Body of pancreas (tissue), 4 donors: ENCODE measurements around the gene ASB10.

Source experiments
- POLR2A ChIP-seq, 3 donors: fragments of 450-650 bp; IDR thresholded peaks; one replicate each; pipeline ENCODE4 v1.6.1; 2016; ENCODE audit warnings: antibody characterized with exemption in 3 of 3, mild to moderate bottlenecking in 2 of 3
- TF ChIP-seq, protein P1 (sequence below), 7 experiments: fragments of 450-650 bp in 4 of 7; fragments of 200-600 bp in 3 of 7; sonication (generic) in 3 of 7; IDR thresholded peaks; one replicate each; pipeline ENCODE4 v1.5.1; 2016 to 2019; ENCODE audit warnings: antibody characterized with exemption in 7 of 7

DNA sequence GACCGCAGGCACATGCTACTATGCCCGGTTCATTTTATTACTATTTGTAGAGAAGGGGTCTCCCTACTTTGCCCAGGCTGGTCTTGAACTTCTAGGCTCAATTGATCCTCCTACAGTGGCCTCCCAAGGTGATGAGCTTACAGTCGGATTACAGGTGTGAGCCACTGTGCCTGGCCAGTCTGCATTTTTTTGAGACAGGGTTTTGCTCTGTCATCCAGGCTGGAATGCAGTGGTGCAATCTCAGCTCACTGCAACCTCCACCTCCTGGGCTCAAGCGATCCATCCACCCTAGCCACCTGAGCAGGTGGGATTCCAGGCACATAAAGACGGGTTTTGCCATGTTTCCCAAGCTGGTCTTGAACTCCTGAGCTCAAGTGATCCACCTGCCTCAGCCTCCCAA, 25.6 kb upstream of the ASB10 start:
- TF ChIP-seq, protein P1, sequence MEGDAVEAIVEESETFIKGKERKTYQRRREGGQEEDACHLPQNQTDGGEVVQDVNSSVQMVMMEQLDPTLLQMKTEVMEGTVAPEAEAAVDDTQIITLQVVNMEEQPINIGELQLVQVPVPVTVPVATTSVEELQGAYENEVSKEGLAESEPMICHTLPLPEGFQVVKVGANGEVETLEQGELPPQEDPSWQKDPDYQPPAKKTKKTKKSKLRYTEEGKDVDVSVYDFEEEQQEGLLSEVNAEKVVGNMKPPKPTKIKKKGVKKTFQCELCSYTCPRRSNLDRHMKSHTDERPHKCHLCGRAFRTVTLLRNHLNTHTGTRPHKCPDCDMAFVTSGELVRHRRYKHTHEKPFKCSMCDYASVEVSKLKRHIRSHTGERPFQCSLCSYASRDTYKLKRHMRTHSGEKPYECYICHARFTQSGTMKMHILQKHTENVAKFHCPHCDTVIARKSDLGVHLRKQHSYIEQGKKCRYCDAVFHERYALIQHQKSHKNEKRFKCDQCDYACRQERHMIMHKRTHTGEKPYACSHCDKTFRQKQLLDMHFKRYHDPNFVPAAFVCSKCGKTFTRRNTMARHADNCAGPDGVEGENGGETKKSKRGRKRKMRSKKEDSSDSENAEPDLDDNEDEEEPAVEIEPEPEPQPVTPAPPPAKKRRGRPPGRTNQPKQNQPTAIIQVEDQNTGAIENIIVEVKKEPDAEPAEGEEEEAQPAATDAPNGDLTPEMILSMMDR (IDR thresholded peaks at IDR 0.05), result no peak
- no peak for TF ChIP-seq POLR2A (IDR thresholded peaks at IDR 0.05)
